Sigmoid colon (tissue), 4 donors: Measurements from ENCODE around the gene NUP214.

ENCODE experiments used
- EP300 ChIP-seq, 4 donors: sonication (generic); formaldehyde crosslinking; IDR thresholded peaks; one replicate each; pipeline ENCODE4 v1.6.1; 2017; ENCODE audit warnings: antibody characterized with exemption in 4 of 4
- POLR2A ChIP-seq, 2 donors: fragments of 450-650 bp; IDR thresholded peaks; one replicate each; pipeline ENCODE4 v1.6.1; 2016; ENCODE audit warnings: antibody characterized with exemption in 2 of 2, mild to moderate bottlenecking in 2 of 2, moderate library complexity in 2 of 2
- POLR2AphosphoS5 ChIP-seq, 4 donors: sonication (generic); formaldehyde crosslinking; IDR thresholded peaks; one replicate each; pipeline ENCODE4 v1.6.1; 2017; ENCODE audit warnings: antibody characterized with exemption in 4 of 4
- TF ChIP-seq, protein P1 (sequence below), 4 experiments: fragments of 450-650 bp in 3 of 4; fragments of 200-600 bp in 1 of 4; IDR thresholded peaks; one replicate each; pipeline ENCODE4 v1.5.1; 2016 to 2019; ENCODE audit warnings: antibody characterized with exemption in 4 of 4, mild to moderate bottlenecking in 3 of 4, moderate library complexity in 2 of 4

- TF ChIP-seq POLR2A (IDR thresholded peaks at IDR 0.05) (no peak), POLR2AphosphoS5 (IDR thresholded peaks at IDR 0.05) (no peak), EP300 (IDR thresholded peaks at IDR 0.05) (no peak)
- TF ChIP-seq, protein P1, sequence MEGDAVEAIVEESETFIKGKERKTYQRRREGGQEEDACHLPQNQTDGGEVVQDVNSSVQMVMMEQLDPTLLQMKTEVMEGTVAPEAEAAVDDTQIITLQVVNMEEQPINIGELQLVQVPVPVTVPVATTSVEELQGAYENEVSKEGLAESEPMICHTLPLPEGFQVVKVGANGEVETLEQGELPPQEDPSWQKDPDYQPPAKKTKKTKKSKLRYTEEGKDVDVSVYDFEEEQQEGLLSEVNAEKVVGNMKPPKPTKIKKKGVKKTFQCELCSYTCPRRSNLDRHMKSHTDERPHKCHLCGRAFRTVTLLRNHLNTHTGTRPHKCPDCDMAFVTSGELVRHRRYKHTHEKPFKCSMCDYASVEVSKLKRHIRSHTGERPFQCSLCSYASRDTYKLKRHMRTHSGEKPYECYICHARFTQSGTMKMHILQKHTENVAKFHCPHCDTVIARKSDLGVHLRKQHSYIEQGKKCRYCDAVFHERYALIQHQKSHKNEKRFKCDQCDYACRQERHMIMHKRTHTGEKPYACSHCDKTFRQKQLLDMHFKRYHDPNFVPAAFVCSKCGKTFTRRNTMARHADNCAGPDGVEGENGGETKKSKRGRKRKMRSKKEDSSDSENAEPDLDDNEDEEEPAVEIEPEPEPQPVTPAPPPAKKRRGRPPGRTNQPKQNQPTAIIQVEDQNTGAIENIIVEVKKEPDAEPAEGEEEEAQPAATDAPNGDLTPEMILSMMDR (IDR thresholded peaks at IDR 0.05) = no peak
Observed at GRCh38 chr9:131140112-131140511, 14.7 kb downstream of the NUP214 start.
